CMK (cell line): ENCODE results near the gene SYCP3.

ENCODE experiments used
- DNase-seq: peaks from one replicate; pipeline ENCODE4 v3.0.0-alpha.2; 2010; ENCODE audit warnings: low read depth

The SYCP3 gene

GRCh38 chr12:101680240-101680639 is 59.0 kb downstream of the SYCP3 start:
- no peak for DNase-seq
